OCI-LY3 (cell line): ENCODE measurements around the gene IQCF6.

Experiments used
- H2AFZ ChIP-seq: fragments of 200-600, 300-600 bp; shearing (Covaris generic); 2 replicates; pipeline ENCODE4 v1.6.0; 2014; ENCODE audit warnings: antibody characterized with exemption, low read depth, low read length
- H3K27ac ChIP-seq: fragments of 200-600, 300-600 bp; sonication (generic); 2 replicates; pipeline ENCODE4 v1.5.1; 2014; ENCODE audit warnings: mild to moderate bottlenecking, low read length, moderate library complexity, mixed read lengths
- H3K27me3 ChIP-seq: fragments of 200-600, 300-600 bp; sonication (generic); 2 replicates; pipeline ENCODE4 v1.6.1; 2014; ENCODE audit warnings: low read depth, low read length, mixed read lengths
- H3K36me3 ChIP-seq: fragments of 200-600, 300-600 bp; sonication (generic); replicated peaks from 2 replicates; pipeline ENCODE3; 2014; ENCODE audit warnings: low read depth, low read length, mixed read lengths
- H3K4me1 ChIP-seq: fragments of 300-600, 200-600 bp; sonication (generic); 2 replicates; pipeline ENCODE4 v1.6.1; 2014; ENCODE audit warnings: low read length, mixed read lengths
- H3K4me2 ChIP-seq: fragments of 200-600, 300-600 bp; sonication (generic); 2 replicates; pipeline ENCODE4 v1.6.1; 2014; ENCODE audit warnings: low read length, mixed read lengths
- H3K4me3 ChIP-seq: fragments of 300-600, 200-600 bp; sonication (generic); 2 replicates; pipeline ENCODE4 v1.5.1; 2014; ENCODE audit warnings: antibody characterized with exemption, mild to moderate bottlenecking, low read length, moderate library complexity
- H3K79me2 ChIP-seq: fragments of 300-600, 200-600 bp; shearing (Covaris generic); 2 replicates; pipeline ENCODE4 v1.6.1; 2014; ENCODE audit warnings: mild to moderate bottlenecking, low read length, mixed read lengths
- H3K9ac ChIP-seq: fragments of 300-600, 200-600 bp; shearing (Covaris generic); 2 replicates; pipeline ENCODE4 v1.6.0; 2014; ENCODE audit warnings: mild to moderate bottlenecking, low read length, moderate library complexity
- H3K9me3 ChIP-seq: fragments of 200-600, 300-600 bp; shearing (Covaris generic); 2 replicates; pipeline ENCODE4 v1.6.1; 2014; ENCODE audit warnings: low read length, mixed read lengths; ENCODE audit not compliant: insufficient read depth
- H4K20me1 ChIP-seq: fragments of 200-600, 300-600 bp; sonication (generic); 2 replicates; pipeline ENCODE4 v1.6.1; 2016; ENCODE audit warnings: low read length, mixed read lengths; ENCODE audit not compliant: insufficient read depth
- CTCF ChIP-seq: fragments of 200-600, 300-600 bp; sonication (generic); IDR thresholded peaks from 2 replicates; pipeline ENCODE4 v1.5.1; 2014; ENCODE audit warnings: antibody characterized with exemption, low read length, low read depth
- EZH2phosphoT487 ChIP-seq: fragments of 200-600 bp; shearing (Covaris generic); IDR thresholded peaks from 2 replicates; pipeline ENCODE4 v1.6.1; 2018; ENCODE audit warnings: antibody characterized with exemption, mixed run types, low read depth

The IQCF6 gene

GRCh38 chr3:51800750-51801125, 21.7 kb upstream of the IQCF6 start:
- Histone ChIP-seq H3K9me3 (no peaks in the 10 kb centered on the region), H3K27ac (no peak overlapping the region), H3K4me3 (no peak overlapping the region), H3K27me3 (no peaks in the 10 kb centered on the region), H3K9ac (no peak overlapping the region), H3K4me2 (no peak overlapping the region), H3K4me1 (peaks cover 18% of the 10 kb centered on the region), H4K20me1 (no peaks in the 10 kb centered on the region), H3K79me2 (no peaks in the 10 kb centered on the region), H3K36me3 (no peaks in the 10 kb centered on the region), H2AFZ (no peak overlapping the region)
- no peak for TF ChIP-seq EZH2phosphoT487
- TF ChIP-seq CTCF, result no peak

GRCh38 chr3:51799879-51800749, 21.1 kb upstream of the IQCF6 start:
- H3K9me3 ChIP-seq, result no peaks in the 10 kb centered on the region
- peaks cover 18% of the 10 kb centered on the region for H3K4me1 ChIP-seq
- H4K20me1 ChIP-seq, result no peaks in the 10 kb centered on the region
- H3K27ac ChIP-seq, result no peak overlapping the region
- TF ChIP-seq CTCF, result peak; percentile 97
- TF ChIP-seq EZH2phosphoT487, result no peak
- H3K4me2 ChIP-seq, result no peak overlapping the region
- no peak overlapping the region for H3K9ac ChIP-seq
- no peak overlapping the region for H2AFZ ChIP-seq
- H3K27me3 ChIP-seq, result no peaks in the 10 kb centered on the region
- H3K4me3 ChIP-seq, result no peak overlapping the region
- no peaks in the 10 kb centered on the region for H3K79me2 ChIP-seq
- H3K36me3 ChIP-seq, result no peaks in the 10 kb centered on the region

GRCh38 chr3:51798411-51798963, 19.4 kb upstream of the IQCF6 start:
- H3K27ac ChIP-seq, result no peak overlapping the region
- no peaks in the 10 kb centered on the region for H4K20me1 ChIP-seq
- no peak for TF ChIP-seq CTCF
- no peak for TF ChIP-seq EZH2phosphoT487
- no peaks in the 10 kb centered on the region for H3K36me3 ChIP-seq
- no peaks in the 10 kb centered on the region for H3K27me3 ChIP-seq
- no peak overlapping the region for H3K4me3 ChIP-seq
- H3K4me1 ChIP-seq, result peaks cover 18% of the 10 kb centered on the region
- H2AFZ ChIP-seq, result peak overlapping the region; percentile 37; the same call in 1 of the 2 replicates
- no peaks in the 10 kb centered on the region for H3K79me2 ChIP-seq
- peak overlapping the region; percentile 33 for H3K4me2 ChIP-seq
- H3K9ac ChIP-seq, result no peak overlapping the region
- H3K9me3 ChIP-seq, result no peaks in the 10 kb centered on the region

- Histone ChIP-seq H3K4me2 (no peak overlapping the region), H3K27me3 (no peaks in the 10 kb centered on the region), H3K9ac (no peak overlapping the region), H3K4me3 (no peak overlapping the region), H3K36me3 (no peaks in the 10 kb centered on the region), H2AFZ (no peak overlapping the region), H3K79me2 (no peaks in the 10 kb centered on the region), H3K27ac (no peak overlapping the region), H3K4me1 (peaks cover 18% of the 10 kb centered on the region), H4K20me1 (no peaks in the 10 kb centered on the region), H3K9me3 (no peaks in the 10 kb centered on the region)
- TF ChIP-seq CTCF, result no peak
- no peak for TF ChIP-seq EZH2phosphoT487
Measured at GRCh38 chr3:51796854-51797253, 17.8 kb upstream of the IQCF6 start.
